ENCODE results near the gene HDAC1. TPM values are rescaled to one million over a fixed set of nuclear protein-coding genes. Genes with fewer than 3 reads are reported as not detected.
A peak's percentile ranks its signal among the peaks of the same experiment; 100 is the strongest.

HDAC1 gene
- total and polyA plus RNA-seq, 2 experiments from 2014 or later: 76.9 to 96.8 TPM

DNA sequence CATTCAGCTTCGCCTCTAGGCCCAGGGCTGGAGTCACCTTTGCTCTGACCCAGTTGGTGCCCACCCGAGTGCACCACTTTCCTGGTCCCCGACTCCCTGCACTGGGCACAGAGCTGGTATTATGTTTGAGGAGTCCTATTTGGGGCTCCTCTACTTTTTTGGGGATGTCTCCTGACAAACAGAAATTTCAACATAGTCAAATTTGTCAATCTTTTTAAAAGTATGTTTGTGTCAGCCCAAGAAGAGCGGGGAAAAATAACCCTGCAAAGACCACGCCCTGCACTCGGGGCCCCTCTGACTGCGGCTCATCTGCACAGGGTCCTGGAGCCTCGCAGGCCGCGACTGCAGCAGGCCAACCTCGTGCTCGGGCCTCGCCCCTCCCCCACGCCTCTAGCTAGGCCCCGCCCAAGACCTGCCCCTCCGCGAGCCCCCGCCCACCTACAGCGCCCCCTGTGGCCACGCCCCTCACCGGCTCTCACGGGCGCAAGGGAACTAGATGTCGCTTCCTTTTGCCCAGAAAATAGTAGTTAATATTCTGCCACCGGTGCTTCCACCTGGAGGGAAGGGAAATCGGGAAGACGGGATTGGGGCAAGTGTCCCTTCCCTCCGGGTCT lies 59.0 kb downstream of the HDAC1 start:
- DNase-seq (ENCODE audit: low read depth in 1 of 2, low spot score in 1 of 2): no peak
- Histone ChIP-seq H3K4me1 (ENCODE audit: low read depth) (peaks cover 21% of the 10 kb centered on the region), H3K36me3 (no peaks in the 10 kb centered on the region)

DNA sequence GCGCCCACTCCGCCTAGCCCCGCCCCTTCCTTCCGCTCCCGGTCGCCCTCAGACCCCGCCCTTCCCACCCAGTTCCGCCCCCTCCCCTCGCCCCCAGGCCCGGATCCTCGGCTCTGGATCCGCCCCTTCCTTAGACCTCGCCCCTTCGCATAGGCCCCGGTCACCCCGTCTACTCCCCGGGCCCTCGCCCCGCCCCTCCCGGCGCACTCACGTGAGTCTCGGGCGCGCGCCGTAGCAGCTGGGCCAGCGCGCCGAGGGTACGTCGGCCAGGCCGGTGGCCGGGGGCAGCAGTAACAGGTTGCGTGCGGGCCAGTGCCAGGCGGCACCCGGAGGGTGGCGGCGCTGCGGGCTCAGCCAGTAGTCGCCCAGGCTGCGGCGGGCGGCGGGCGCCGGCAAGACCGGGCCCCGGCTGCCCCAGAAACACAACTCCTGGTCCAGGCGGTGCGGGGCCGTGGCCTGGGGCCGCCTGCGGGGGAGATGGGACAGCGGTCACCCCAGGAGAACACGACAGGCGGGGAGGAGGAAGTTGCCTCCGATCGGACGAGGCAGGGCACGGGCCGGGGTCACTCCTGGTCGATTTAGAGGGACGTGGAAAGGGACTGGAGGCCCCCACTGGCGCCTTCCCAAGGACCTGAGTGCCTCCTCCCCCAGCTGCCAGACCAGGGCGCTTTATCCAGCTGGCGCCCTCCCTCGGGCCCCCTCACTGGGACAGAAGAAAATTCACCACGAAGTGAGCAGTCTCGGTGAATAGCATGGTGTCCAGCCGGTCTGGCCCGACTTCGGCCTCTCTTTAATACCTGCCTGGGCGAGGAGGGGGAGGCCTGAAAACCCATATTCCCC lies 59.7 kb downstream of the HDAC1 start:
- peak overlapping the region; percentile 54 for H3K4me3 ChIP-seq
- peaks cover 21% of the 10 kb centered on the region for H3K4me1 ChIP-seq (ENCODE audit: low read depth)
- TF ChIP-seq, protein P1, sequence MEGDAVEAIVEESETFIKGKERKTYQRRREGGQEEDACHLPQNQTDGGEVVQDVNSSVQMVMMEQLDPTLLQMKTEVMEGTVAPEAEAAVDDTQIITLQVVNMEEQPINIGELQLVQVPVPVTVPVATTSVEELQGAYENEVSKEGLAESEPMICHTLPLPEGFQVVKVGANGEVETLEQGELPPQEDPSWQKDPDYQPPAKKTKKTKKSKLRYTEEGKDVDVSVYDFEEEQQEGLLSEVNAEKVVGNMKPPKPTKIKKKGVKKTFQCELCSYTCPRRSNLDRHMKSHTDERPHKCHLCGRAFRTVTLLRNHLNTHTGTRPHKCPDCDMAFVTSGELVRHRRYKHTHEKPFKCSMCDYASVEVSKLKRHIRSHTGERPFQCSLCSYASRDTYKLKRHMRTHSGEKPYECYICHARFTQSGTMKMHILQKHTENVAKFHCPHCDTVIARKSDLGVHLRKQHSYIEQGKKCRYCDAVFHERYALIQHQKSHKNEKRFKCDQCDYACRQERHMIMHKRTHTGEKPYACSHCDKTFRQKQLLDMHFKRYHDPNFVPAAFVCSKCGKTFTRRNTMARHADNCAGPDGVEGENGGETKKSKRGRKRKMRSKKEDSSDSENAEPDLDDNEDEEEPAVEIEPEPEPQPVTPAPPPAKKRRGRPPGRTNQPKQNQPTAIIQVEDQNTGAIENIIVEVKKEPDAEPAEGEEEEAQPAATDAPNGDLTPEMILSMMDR (IDR thresholded peaks at IDR 0.05; ENCODE audit: low read depth, low read length): no peak
- H3K36me3 ChIP-seq: no peaks in the 10 kb centered on the region
- H3K27me3 ChIP-seq: no peaks in the 10 kb centered on the region
- no peaks in the 10 kb centered on the region for H3K9me3 ChIP-seq (ENCODE audit: low read depth)
- peak; percentile 97 to 98 for DNase-seq (ENCODE audit: low read depth in 1 of 2, low spot score in 1 of 2)
- H3K27ac ChIP-seq: peak overlapping the region; percentile 97

More for the DNA sequence above, 59.0 kb downstream of the HDAC1 start:
- TF ChIP-seq, protein P1 (IDR thresholded peaks at IDR 0.05; ENCODE audit: low read depth, low read length): peak; percentile 42
- H3K27me3 ChIP-seq: no peaks in the 10 kb centered on the region
- H3K27ac ChIP-seq: peak overlapping the region; percentile 97
- no peaks in the 10 kb centered on the region for H3K9me3 ChIP-seq (ENCODE audit: low read depth)
- peak overlapping the region; percentile 54 for H3K4me3 ChIP-seq

DNA sequence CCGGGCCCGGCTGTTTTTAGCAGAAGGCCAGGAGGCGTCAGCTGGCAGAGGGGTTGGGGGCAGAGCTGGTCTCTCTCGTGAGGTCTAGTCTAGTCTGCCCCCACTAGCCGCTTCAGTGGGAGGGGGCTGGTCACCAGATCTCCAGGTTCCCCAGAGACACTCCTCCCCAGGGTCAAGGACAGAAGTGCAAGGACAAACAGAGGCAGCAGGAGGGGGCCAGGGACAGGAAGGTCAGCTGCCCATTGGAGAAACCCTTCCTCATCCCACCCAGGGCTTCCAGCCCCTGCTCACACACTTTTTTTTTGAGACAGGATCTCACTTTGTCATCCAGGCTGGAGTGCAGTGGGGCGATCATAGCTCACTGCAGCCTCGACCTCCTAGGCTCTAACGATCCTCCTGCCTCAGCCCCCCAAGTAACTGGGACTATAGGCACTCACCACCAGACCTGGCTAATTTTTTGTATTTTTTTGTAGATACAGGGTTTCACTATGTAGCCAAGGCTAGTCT lies 60.4 kb downstream of the HDAC1 start:
- TF ChIP-seq, protein P1 (IDR thresholded peaks at IDR 0.05; ENCODE audit: low read depth, low read length): no peak
- Histone ChIP-seq H3K27ac (peak overlapping the region; percentile 97), H3K4me1 (ENCODE audit: low read depth) (peaks cover 21% of the 10 kb centered on the region), H3K9me3 (ENCODE audit: low read depth) (no peaks in the 10 kb centered on the region), H3K27me3 (no peaks in the 10 kb centered on the region), H3K36me3 (no peaks in the 10 kb centered on the region), H3K4me3 (peak overlapping the region; percentile 54)
- no peak for DNase-seq (ENCODE audit: low read depth in 1 of 2, low spot score in 1 of 2)

DNA sequence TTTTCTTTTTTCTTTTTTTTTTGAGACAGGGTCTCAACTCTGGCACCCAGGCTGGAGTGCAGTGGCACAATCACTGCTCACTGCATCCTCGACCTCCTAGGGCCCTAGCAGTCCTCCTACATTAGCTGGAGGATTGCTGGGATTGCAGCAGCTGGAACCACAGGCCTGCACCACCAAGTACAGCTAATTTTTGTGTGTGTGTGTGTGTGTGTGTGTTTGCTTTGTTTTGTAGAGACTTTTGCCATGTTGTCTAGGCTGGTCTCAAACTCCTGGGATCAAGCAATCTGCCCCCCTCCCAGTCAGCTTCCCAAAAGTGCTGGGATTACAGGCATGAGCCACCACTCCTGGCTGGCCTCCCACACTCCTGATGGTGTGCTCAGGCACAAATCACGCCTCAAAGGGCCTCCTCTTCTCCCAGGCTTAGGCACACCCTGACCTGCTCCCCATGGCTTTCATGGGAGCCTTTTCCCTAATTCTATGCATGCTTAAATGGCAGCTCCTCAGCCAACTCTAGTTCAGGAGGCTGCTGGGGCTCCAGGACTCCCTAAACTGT lies 61.0 kb downstream of the HDAC1 start:
- Histone ChIP-seq H3K4me1 (ENCODE audit: low read depth) (peaks cover 21% of the 10 kb centered on the region), H3K27ac (peak overlapping the region; percentile 97), H3K27me3 (no peaks in the 10 kb centered on the region), H3K4me3 (no peak overlapping the region), H3K9me3 (ENCODE audit: low read depth) (no peaks in the 10 kb centered on the region), H3K36me3 (no peaks in the 10 kb centered on the region)
- peak in 1 of 2 donors; percentile 58 for DNase-seq (ENCODE audit: low read depth in 1 of 2, low spot score in 1 of 2)
- TF ChIP-seq, protein P1 (IDR thresholded peaks at IDR 0.05; ENCODE audit: low read depth, low read length): no peak

DNA sequence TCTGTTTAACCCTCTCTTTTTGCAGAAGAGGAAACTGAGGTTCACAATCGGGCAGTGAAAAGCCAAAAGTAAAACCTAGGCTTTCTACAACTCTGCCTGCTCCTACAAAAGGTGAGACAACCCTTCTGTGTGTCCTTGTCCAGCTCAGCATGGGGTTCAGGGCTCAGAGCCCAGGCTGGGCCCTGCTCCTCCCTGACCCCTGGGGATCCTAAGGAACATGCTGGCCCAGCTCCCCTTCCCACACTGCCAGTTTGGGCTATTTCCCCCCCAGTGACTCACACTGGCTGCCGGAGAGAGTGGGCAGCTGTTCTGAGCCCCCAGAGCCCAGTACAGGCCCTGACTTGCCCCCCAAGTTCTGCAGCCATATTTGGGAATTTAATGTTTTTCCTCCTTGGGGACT lies 61.5 kb downstream of the HDAC1 start:
- no peak for DNase-seq (ENCODE audit: low read depth in 1 of 2, low spot score in 1 of 2)
- Histone ChIP-seq H3K36me3 (no peaks in the 10 kb centered on the region), H3K27ac (peak overlapping the region; percentile 67), H3K4me1 (ENCODE audit: low read depth) (peaks cover 21% of the 10 kb centered on the region), H3K27me3 (no peaks in the 10 kb centered on the region), H3K9me3 (ENCODE audit: low read depth) (no peaks in the 10 kb centered on the region), H3K4me3 (no peak overlapping the region)
- TF ChIP-seq, protein P1 (IDR thresholded peaks at IDR 0.05; ENCODE audit: low read depth, low read length): no peak

Data from cardiac muscle cell (in vitro differentiated cells and primary cell).